Ovary (tissue), 3 donors: ENCODE results near the gene DICER1.

ENCODE experiments used
- CTCF ChIP-seq, 3 donors: fragments of 450-650 bp in 2 of 3; fragments of 200-600 bp in 1 of 3; IDR thresholded peaks; one replicate each; pipeline versions ENCODE4 v1.5.1 to v1.8.0; 2016 to 2022; ENCODE audit warnings: antibody characterized with exemption in 3 of 3, mild to moderate bottlenecking in 1 of 3
- EP300 ChIP-seq: sonication (generic); formaldehyde crosslinking; IDR thresholded peaks from one replicate; pipeline ENCODE4 v1.6.1; 2017; ENCODE audit warnings: antibody characterized with exemption
- donor health status: DM: no; HTN: no; CAD: no.

- TF ChIP-seq EP300 (no peak), CTCF (IDR thresholded peaks at IDR 0.05) (no peak)
Observed at GRCh38 chr14:95138876-95139275, 18.5 kb downstream of the DICER1 start.
